ENCODE measurements around the gene CTBP2. TPM values are rescaled to one million over a fixed set of nuclear protein-coding genes. Genes with fewer than 3 reads are reported as not detected.
A peak's percentile ranks its signal among the peaks of the same experiment; 100 is the strongest.

The CTBP2 gene
- total RNA-seq, 1 experiment from 2014 or later: 212 TPM

DNA sequence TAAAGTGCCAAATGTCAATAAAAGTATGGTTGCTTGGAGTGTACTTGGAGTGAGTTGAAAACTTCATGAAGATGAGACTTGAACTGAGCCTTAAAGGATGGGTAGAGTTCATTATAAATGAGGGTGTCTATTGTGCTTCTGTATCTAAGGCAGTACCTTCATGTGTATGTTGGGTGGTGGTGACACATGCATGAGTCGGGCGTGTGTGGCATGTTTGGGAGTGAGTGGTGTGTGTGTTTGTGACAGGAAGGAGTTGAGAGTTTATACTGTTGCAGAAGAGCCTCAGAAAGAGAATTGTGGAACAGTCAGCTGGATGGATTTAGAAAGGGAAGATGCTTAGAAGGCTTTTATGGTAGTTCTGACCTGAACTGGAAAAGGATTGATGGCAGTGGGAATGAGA is 224.4 kb downstream of the CTBP2 start:
- Histone ChIP-seq H4K8ac (replicated peaks; ENCODE audit: insufficient read length, low read depth, low read length) (no peak overlapping the region), H3K79me1 (ENCODE audit: insufficient read depth, low read depth, low read length, poor library complexity, severe bottlenecking) (peaks cover 9% of the 10 kb centered on the region), H3K4me2 (ENCODE audit: insufficient read depth, insufficient read length, low read length) (no peak overlapping the region), H2BK12ac (ENCODE audit: insufficient read length, low read depth, low read length) (no peak overlapping the region), H2BK20ac (ENCODE audit: low read depth, low read length, poor library complexity, severe bottlenecking) (no peak overlapping the region), H3K9me3 (ENCODE audit: control insufficient read depth, low read depth, low read length) (no peaks in the 10 kb centered on the region), H4K5ac (ENCODE audit: insufficient read length, low read depth, low read length) (no peak overlapping the region), H3K79me2 (ENCODE audit: insufficient read depth, low read length) (peaks cover 34% of the 10 kb centered on the region; the same call in 1 of the 2 replicates), H4K20me1 (ENCODE audit: control insufficient read depth, insufficient read depth, insufficient read length) (no peaks in the 10 kb centered on the region), H3K18ac (ENCODE audit: insufficient read length, low read depth, low read length) (no peak overlapping the region), H3K27ac (ENCODE audit: insufficient read length, low read depth, low read length) (no peak overlapping the region), H3K23me2 (ENCODE audit: insufficient read length, low read depth, low read length, poor library complexity, severe bottlenecking) (no peaks in the 10 kb centered on the region), H3K14ac (ENCODE audit: insufficient read depth, low read length) (no peak overlapping the region), H2AK5ac (ENCODE audit: insufficient read length, low read length) (no peak overlapping the region), H2BK15ac (ENCODE audit: low read depth, low read length) (no peak overlapping the region), H3K4ac (ENCODE audit: low read depth, low read length) (no peak overlapping the region), H3T11ph (ENCODE audit: low read length) (no peak overlapping the region), H3K23ac (ENCODE audit: insufficient read length, low read depth, low read length) (no peak overlapping the region), H3K4me1 (ENCODE audit: insufficient read depth, low read length) (no peaks in the 10 kb centered on the region; the same call in 1 of the 2 replicates), H3K27me3 (ENCODE audit: insufficient read depth, low read length) (no peaks in the 10 kb centered on the region), H4K91ac (ENCODE audit: insufficient read length, low read depth, low read length) (no peak overlapping the region), H2AFZ (ENCODE audit: low read length) (no peak overlapping the region), H2BK120ac (ENCODE audit: low read depth, low read length, poor library complexity, severe bottlenecking) (no peak overlapping the region), H3K9ac (ENCODE audit: extremely low read depth, insufficient read length, low read length) (no peak overlapping the region), H3K56ac (ENCODE audit: insufficient read length, low read depth, low read length) (no peak overlapping the region), H2BK5ac (ENCODE audit: insufficient read length, low read length) (no peak overlapping the region)
- WGBS (ENCODE audit: extremely low coverage, insufficient read length, low lambda C conversion rate): no CpG with 5 or more reads among the region's 2 CpGs
- H3K36me3 Mint-ChIP-seq (ENCODE audit: insufficient read depth in 1 of 3, low read depth in 3 of 3): peaks cover 9 to 16% (median 9%) of the 10 kb centered on the region in 3 experiments
- no peaks in the 10 kb centered on the region; the same call in 1 of the 2 replicates for H3K27me3 Mint-ChIP-seq (ENCODE audit: low read depth)
- H3K27ac Mint-ChIP-seq: peak overlapping the region in 1 of 3 experiments; percentile 2; a peak in 2 of 7 replicates
- no peak overlapping the region for H3K4me3 Mint-ChIP-seq
- H3K9me3 Mint-ChIP-seq: peaks cover 6 to 9% of the 10 kb centered on the region in 2 experiments; a peak in 3 of 5 replicates
- TF ChIP-seq, protein P1, sequence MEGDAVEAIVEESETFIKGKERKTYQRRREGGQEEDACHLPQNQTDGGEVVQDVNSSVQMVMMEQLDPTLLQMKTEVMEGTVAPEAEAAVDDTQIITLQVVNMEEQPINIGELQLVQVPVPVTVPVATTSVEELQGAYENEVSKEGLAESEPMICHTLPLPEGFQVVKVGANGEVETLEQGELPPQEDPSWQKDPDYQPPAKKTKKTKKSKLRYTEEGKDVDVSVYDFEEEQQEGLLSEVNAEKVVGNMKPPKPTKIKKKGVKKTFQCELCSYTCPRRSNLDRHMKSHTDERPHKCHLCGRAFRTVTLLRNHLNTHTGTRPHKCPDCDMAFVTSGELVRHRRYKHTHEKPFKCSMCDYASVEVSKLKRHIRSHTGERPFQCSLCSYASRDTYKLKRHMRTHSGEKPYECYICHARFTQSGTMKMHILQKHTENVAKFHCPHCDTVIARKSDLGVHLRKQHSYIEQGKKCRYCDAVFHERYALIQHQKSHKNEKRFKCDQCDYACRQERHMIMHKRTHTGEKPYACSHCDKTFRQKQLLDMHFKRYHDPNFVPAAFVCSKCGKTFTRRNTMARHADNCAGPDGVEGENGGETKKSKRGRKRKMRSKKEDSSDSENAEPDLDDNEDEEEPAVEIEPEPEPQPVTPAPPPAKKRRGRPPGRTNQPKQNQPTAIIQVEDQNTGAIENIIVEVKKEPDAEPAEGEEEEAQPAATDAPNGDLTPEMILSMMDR (conservative IDR thresholded peaks at IDR 0.05): no peak
- H3K4me1 Mint-ChIP-seq: peaks cover 0 to 3% of the 10 kb centered on the region in 2 experiments; a peak in 1 of 4 replicates
- no peak for DNase-seq

Small RNAs within 50 kb of the gene (microRNA-seq; reads per million reads assigned to microRNA genes)
- not detected for gene MIR4296 (ENCODE audit: borderline microRNAs expressed)

Other genes starting within 250 kb of the CTBP2 start
- gene ZRANB1, start 218.4 kb downstream of the CTBP2 start, total RNA-seq (2021): 16.1 and 17.4 TPM in 2 replicates